ENCODE results near the gene ADAMTSL1.

The ADAMTSL1 gene

GRCh38 chr9:18877984-18878383 is 404.0 kb downstream of the ADAMTSL1 start:
- no peak for DNase-seq

GRCh38 chr9:18881758-18882157 is 407.8 kb downstream of the ADAMTSL1 start:
- DNase-seq: no peak

DNA sequence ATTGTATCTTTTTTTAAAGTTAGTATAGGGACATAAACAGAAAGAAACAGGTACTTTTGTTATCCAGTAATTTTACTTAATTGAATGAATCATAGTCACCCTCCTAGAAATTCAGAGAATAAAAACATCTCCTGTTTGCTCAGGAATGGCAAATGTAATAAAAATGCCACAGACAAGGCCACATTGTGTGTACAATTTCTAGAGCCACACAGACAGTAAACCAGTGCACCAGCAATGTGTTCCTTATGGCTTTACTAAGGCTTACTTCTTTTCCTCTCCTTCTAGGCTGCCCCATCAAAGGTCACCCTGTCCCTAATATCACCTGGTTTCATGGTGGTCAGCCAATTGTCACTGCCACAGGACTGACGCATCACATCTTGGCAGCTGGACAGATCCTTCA is 413.6 kb downstream of the ADAMTSL1 start:
- DNase-seq: no peak

DNA sequence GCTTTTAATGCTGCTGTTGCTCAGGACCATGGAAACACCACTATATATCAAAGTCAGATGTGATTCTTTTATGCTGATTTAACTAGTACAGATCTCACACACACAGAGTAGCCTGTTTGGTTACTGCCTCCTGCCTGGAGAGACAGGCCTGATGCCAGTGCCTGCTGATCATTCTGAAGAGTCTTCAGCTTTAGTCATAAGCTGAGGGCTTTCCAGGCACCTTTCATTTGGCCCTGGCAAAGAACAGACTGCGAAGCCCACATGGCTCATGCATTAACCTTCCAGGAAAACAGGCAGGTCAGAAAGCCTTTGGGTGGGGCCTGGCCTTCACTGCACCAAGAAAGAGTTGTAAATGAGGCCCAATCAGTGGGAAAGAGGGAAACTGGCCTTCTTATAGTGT is 414.3 kb downstream of the ADAMTSL1 start:
- DNase-seq: no peak

- no peak for DNase-seq
Measured at GRCh38 chr9:18889550-18889949, 415.6 kb downstream of the ADAMTSL1 start.

DNA sequence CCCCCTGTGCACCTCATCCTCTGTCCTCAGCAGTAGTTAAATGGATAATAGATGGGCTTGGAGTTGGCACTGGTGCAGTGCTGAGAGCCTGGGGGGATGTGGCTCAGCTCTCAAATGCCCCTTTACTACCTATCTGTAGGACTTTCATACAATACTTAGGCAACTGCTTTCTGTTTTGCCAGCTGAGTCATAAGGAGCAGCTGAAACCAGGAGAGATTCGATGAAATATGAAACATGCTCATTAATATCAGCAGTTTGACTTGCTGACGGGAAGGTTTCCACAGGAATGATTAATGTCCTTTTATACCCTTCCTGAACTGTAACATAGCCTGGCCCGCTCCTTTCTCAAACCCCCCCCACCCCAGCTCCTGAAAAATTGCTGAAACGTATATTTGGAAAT is 416.4 kb downstream of the ADAMTSL1 start:
- no peak for DNase-seq

- DNase-seq: no peak
Measured at GRCh38 chr9:18891946-18892670, 418.2 kb downstream of the ADAMTSL1 start.

GRCh38 chr9:18893046-18893445 is 419.1 kb downstream of the ADAMTSL1 start:
- no peak for DNase-seq

- DNase-seq: no peak
Measured at GRCh38 chr9:18893491-18893890, 419.5 kb downstream of the ADAMTSL1 start.

DNA sequence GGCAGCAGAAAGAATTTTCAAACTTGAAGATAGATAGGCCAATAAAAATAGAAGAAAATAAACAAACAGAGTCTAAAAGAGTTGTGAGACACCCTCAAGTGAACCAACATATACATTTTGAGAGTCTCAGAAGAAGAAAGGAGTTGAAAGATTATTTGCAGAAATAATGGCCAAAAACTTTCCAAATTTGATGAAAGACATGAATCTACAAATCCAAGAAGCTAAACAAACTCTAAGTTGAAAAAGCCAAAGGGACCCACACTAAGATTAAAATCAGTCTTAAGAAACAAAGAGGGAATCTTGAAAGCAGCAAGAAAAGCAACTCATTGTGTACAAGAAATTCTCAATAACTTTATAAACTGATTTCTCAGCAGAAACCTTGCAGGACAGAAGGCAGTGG is 422.1 kb downstream of the ADAMTSL1 start:
- no peak for DNase-seq

DNA sequence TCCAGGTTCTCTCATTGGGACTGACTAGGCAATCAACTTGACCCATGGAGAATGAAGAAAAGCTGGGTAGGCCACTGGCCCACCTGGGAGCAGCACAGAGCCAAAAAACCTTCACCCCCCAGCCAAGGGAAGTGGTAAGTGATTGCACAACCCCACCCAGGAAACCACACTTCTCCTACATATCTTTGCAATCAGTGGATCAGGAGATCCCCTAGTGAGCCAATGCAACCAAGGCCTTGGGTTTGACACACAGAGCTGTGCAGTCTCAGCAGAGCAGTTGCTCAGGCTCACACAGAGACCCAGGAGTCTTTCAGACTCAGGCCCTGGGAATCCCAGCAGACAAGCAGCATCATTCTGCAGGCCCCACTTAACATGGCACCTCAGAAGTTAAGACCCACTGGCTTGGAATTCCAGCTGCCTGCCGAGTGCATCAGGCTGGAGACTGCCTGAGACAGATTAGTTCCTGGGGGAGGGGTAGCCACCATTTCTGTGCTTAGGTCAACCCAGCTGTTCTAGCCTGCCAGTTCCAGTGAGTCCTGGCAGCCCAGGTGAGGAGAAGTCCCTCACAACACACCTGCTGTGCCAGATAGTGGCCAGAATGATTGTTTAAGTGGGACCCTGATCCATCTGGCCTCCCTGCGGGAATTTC is 422.7 kb downstream of the ADAMTSL1 start:
- DNase-seq: no peak

- DNase-seq: no peak
Measured at GRCh38 chr9:18903450-18903849, 429.5 kb downstream of the ADAMTSL1 start.

DNA sequence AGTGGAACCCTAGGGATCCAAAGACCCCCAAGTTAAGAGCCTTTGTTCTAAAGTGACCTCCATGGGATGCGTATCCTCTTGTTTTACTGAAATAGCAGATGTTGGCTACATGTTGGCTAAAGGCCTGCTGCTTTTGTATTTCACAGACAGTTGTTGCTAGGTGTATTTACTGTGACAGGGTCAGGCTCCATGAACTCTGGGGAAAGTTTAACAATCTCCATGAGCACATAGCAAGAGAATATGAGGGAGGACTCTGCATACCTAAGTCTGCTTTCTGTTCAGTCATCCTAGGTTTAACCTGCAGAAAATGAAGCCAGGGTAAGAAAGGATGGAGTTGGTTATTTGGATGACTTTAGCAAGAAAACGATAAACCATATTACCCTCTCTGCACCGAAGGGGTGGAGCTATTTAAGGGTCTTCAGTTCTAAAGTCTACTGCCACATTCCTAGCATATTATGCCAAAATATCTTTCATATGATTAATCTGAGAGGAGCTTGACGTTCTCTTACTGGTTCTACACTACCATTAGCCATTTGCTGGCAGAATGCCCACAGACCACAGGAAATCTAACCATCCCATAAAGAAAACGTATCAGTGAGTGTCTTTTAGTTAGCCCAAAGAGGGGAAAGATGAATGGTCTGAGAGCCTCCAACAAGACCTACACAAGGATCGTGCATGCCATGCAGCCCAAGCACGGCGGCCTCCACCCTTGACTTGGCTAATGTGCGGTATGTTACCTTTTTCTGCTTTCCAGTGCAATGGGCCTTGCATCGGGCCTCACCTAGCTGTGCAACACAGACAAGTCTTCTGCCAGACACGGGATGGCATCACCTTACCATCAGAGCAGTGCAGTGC is 431.3 kb downstream of the ADAMTSL1 start:
- no peak for DNase-seq

GRCh38 chr9:18905883-18906629 is 432.1 kb downstream of the ADAMTSL1 start:
- DNase-seq: no peak

GRCh38 chr9:18906656-18907395 is 432.9 kb downstream of the ADAMTSL1 start:
- DNase-seq: no peak

GRCh38 chr9:18907927-18908625 is 434.1 kb downstream of the ADAMTSL1 start:
- no peak for DNase-seq

DNA sequence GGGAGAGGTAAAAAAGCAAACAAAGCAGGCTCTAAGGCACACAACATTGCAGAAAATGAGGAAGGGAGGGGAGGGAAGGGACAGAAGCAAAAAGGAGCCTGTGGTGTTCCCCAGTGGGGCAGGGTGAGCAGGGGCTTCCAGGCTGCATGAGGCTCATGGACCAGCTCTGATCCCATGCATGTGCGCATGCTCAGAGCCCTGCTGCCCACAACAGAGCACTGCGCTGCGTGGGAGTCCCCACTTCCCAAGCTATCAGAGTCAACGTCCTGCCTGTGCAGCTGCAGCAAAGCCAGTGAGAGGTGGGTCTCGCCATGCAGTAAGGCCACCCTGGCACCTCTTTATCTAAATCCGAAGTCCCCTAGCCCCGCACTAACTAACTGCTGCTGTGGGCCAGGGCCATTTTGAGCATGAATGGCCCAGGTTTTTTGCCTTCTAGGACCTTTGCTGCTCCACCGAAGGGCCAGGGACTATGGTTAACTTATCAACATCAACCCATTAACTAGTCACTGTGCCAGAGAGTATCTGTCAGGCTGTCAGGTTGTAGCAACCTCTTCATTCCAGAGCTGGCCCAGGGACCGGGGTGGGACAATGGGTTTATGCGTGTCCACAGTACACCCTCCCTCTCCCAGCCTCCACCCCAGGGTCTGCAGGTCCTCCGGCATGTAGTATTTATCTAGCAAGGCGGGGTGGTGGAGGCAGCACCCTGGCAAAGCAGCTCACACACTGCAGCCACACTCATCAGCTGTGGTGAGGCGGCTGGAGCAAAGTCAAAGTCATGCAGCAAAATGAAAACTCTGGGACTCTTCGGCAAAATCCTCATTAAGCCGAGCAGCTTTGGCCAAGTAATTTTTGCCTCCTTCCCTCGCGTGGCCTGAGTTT is 435.4 kb downstream of the ADAMTSL1 start:
- DNase-seq: no peak

GRCh38 chr9:18910435-18910834 is 436.5 kb downstream of the ADAMTSL1 start:
- DNase-seq: no peak

DNA sequence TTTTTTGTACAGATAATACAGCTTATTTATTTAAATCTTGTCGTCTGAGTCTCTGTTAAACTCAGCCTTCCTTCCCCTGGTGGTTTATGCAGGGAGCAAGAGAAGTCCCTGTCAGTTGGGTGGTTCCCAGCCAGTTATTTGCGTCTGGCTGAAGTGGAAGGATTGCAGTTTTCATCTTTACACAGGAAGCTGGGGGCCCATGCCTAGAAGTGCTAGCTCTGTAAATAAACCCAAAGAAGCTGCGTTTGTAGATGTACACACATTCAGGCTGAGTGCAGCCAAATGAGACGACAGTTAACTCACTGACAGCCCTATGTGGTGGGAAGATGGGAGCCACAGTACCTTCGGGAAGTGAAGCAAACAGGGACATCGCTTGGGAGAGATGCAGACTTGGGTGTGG is 437.0 kb downstream of the ADAMTSL1 start:
- no peak for DNase-seq

DNA sequence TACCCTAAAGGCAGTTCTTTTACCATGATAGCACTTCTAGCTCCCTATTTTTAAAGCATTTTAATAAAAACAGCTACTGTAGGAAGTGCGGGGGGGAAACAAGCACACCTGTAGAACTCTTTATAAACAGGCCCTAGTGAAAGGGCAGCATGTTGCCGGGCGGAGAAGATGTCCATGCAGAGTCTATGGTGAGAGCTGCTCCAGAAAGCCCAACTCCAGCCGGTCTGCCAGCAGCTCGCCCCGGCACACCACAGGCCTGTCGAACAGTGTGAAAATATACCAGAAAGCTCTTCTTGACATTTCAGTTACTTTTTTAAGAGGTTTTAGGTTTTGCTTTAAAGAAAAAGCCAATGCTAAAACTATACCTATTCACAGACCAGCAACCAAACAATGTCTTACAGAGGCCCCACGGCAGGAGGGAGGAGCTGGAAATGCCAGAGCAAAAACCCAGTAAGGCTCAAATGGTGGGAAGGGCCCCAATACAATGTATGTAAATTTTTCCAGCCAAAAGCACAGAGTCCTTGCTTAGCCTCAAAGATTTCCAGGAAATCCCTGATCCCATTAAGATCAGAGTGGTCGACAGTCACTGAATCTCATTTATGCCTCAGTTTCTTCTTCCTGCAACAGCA is 437.9 kb downstream of the ADAMTSL1 start:
- DNase-seq: no peak
